Panc1 (cell line): ENCODE measurements around the gene FAM187B. TPM values are rescaled to one million over a fixed set of nuclear protein-coding genes. Genes with fewer than 3 reads are reported as not detected.

ENCODE experiments used
- ATAC-seq: fragments of 200-7000 bp; cut with Tn5 transposase; 2 replicates; pipeline ENCODE4 v1.9.1; 2020; ENCODE audit warnings: mild to moderate bottlenecking, moderate library complexity
- BruUV-seq: library from RNA; stranded (reverse); fragments of 400-500 nt; replicated peaks from 2 replicates; lab custom pipeline; 2021; lab: Mats Ljungman, UMichigan
- CTCF ChIA-PET: fragments of 300-600 bp; sonication (Branson Sonifier 250); formaldehyde crosslinking; loops from one replicate; lab custom pipeline; 2022; ENCODE audit warnings: antibody characterized with exemption; lab: Charles Lee
- POLR2A ChIA-PET: fragments of 300-600 bp; sonication (Branson Sonifier 250); formaldehyde crosslinking; loops from one replicate; lab custom pipeline; 2022; ENCODE audit warnings: antibody characterized with exemption; lab: Charles Lee
- DNase-seq: peaks from one replicate; pipeline ENCODE4 v3.0.0-alpha.2; 2010; ENCODE audit warnings: low read depth, low spot score
- H3K27ac ChIP-seq: 2 replicates; pipeline ENCODE4 v1.5.1; 2011; ENCODE audit warnings: mild to moderate bottlenecking, low read length, inconsistent platforms
- H3K27me3 ChIP-seq: fragments of 200-500 bp; sonication (Bioruptor generic); 2 replicates; pipeline ENCODE4 v1.6.0; 2014; ENCODE audit warnings: low read length, inconsistent platforms; ENCODE audit not compliant: control insufficient read depth, insufficient read depth
- H3K36me3 ChIP-seq: fragments of 200-500 bp; sonication (Bioruptor generic); 2 replicates; pipeline ENCODE4 v1.5.1; 2014; ENCODE audit warnings: inconsistent platforms, mild to moderate bottlenecking, low read length, moderate library complexity; ENCODE audit not compliant: control insufficient read depth, insufficient read depth
- H3K4me1 ChIP-seq: 2 replicates; pipeline ENCODE4 v1.5.1; 2011; ENCODE audit warnings: inconsistent platforms, mild to moderate bottlenecking, low read length, moderate library complexity; ENCODE audit not compliant: control insufficient read depth, insufficient read depth
- H3K4me3 ChIP-seq, 2 experiments: 2 replicates each; pipeline ENCODE4 v1.5.1; 2011 to 2012; ENCODE audit warnings: low read depth in 2 of 2, low read length in 2 of 2, mild to moderate bottlenecking in 2 of 2, inconsistent platforms in 1 of 2, moderate library complexity in 1 of 2
- H3K9me3 ChIP-seq: fragments of 200-500 bp; sonication (Bioruptor generic); 2 replicates; pipeline ENCODE4 v1.5.1; 2014; ENCODE audit warnings: low read depth, mild to moderate bottlenecking, inconsistent platforms, low read length, moderate library complexity; ENCODE audit not compliant: control insufficient read depth, insufficient read depth
- CTCF ChIP-seq: fragments of 450-650 bp; IDR thresholded peaks from 2 replicates; pipeline ENCODE4 v1.5.1; 2017; ENCODE audit warnings: mild to moderate bottlenecking
- POLR2AphosphoS5 ChIP-seq: IDR thresholded peaks from 2 replicates; pipeline ENCODE4 v1.6.1; 2012; ENCODE audit warnings: mild to moderate bottlenecking, low read depth, low read length, moderate library complexity
- REST ChIP-seq, 2 experiments: IDR thresholded peaks; 2 replicates each; pipeline ENCODE4 v1.6.1; 2011 to 2012; ENCODE audit warnings: low read depth in 2 of 2, control low read depth in 1 of 2, low read length in 1 of 2, mild to moderate bottlenecking in 1 of 2, moderate library complexity in 1 of 2; ENCODE audit not compliant: insufficient read depth in 1 of 2
- SIN3A ChIP-seq: IDR thresholded peaks from 2 replicates; pipeline ENCODE4 v1.6.1; 2012; ENCODE audit warnings: low read depth, mild to moderate bottlenecking, low read length, moderate library complexity, borderline replicate concordance; ENCODE audit not compliant: insufficient read depth
- TCF7L2 ChIP-seq: IDR thresholded peaks from 2 replicates; pipeline ENCODE4 v1.6.1; 2011; ENCODE audit warnings: mild to moderate bottlenecking, low read depth, low read length, inconsistent platforms
- in situ Hi-C: cut with HindIII; loops from 2 replicates; pipeline ENCODE4 v1.10.0; 2016; ENCODE audit warnings: low sequenced_read_pairs, low pct_unique_long_range_greater_than_20kb
- intact Hi-C: fragments of 100-400 bp; cut with micrococcal nuclease; formaldehyde crosslinking; loops from one replicate; pipeline ENCODE4 v1.10.0; 2022; ENCODE audit not compliant: unreplicated experiment
- total RNA-seq: library from RNA; stranded (reverse); gene quantifications from one replicate; pipeline ENCODE4 v1.2.1, GENCODE V29; 2021; ENCODE audit not compliant: unreplicated experiment

The FAM187B gene
- total RNA-seq, 1 experiment from 2014 or later, result not detected

- Histone ChIP-seq H3K27me3 (peaks cover 20% of the 10 kb centered on the region), H3K9me3 (peaks cover 3% of the 10 kb centered on the region; the same call in 1 of the 2 replicates), H3K4me3 (no peak overlapping the region), H3K4me1 (no peaks in the 10 kb centered on the region), H3K27ac (no peak overlapping the region), H3K36me3 (no peaks in the 10 kb centered on the region)
- in situ Hi-C loops (no loop called here), intact Hi-C loops (no loop called here)
- POLR2A ChIA-PET, result no interaction called here
- ATAC-seq (no peak), DNase-seq (no peak)
- CTCF ChIA-PET, result interaction anchor here (0.6 kb wide), 1 partner anchor 16 kb away, joined by 8 read pairs; no protein-coding TSS in a partner anchor
- TF ChIP-seq REST (IDR thresholded peaks at IDR 0.05; ENCODE audit: insufficient read depth in 1 of 2, low read depth in 2 of 2, low read length in 1 of 2) (no peak), SIN3A (no peak), CTCF (peak; percentile 21; the same call in 1 of the 2 replicates), POLR2AphosphoS5 (no peak)
- BruUV-seq, result no TSS peak
These were observed 34.2 kb downstream of the FAM187B start for GRCh38 chr19:35194012-35194984.

GRCh38 chr19:35184884-35185283 is 43.7 kb downstream of the FAM187B start:
- Histone ChIP-seq H3K36me3 (no peaks in the 10 kb centered on the region), H3K27me3 (no peaks in the 10 kb centered on the region), H3K9me3 (no peaks in the 10 kb centered on the region), H3K4me3 (no peak overlapping the region), H3K27ac (no peak overlapping the region), H3K4me1 (no peaks in the 10 kb centered on the region)
- ATAC-seq (no peak), DNase-seq (no peak)
- CTCF ChIA-PET, result no interaction called here
- no peak for TF ChIP-seq CTCF
- TF ChIP-seq POLR2AphosphoS5, result no peak
- no peak for TF ChIP-seq REST (IDR thresholded peaks at IDR 0.05; ENCODE audit: insufficient read depth in 1 of 2, low read depth in 2 of 2, low read length in 1 of 2)
- TF ChIP-seq SIN3A, result no peak
- no peak for TF ChIP-seq TCF7L2
- BruUV-seq, result no TSS peak
- in situ Hi-C loops (no loop called here), intact Hi-C loops (no loop called here)
- POLR2A ChIA-PET, result no interaction called here
